Neural cell (in vitro differentiated cells): ENCODE results near the gene PXDN. TPM values are rescaled to one million over a fixed set of nuclear protein-coding genes. Genes with fewer than 3 reads are reported as not detected.

Experiments
- H2AFZ ChIP-seq: fragments of 200-600, 300-800 bp; sonication (generic), shearing (Covaris generic); 2 replicates; pipeline ENCODE4 v1.6.0; 2014; ENCODE audit warnings: low read depth, mild to moderate bottlenecking, antibody characterized with exemption, low read length, moderate library complexity
- H3F3A ChIP-seq: fragments of 200-600 bp; shearing (Covaris generic); 2 replicates; pipeline ENCODE4 v1.6.1; 2016; ENCODE audit warnings: mild to moderate bottlenecking, moderate library complexity, mixed read lengths, antibody characterized with exemption, low read length; ENCODE audit not compliant: insufficient read depth, poor library complexity, severe bottlenecking
- H3K27ac ChIP-seq: fragments of 200-600, 300-800 bp; sonication (generic), shearing (Covaris generic); 2 replicates; pipeline ENCODE4 v1.5.1; 2014; ENCODE audit warnings: mild to moderate bottlenecking, low read length, moderate library complexity
- H3K27me3 ChIP-seq: fragments of 300-800, 200-600 bp; sonication (generic), shearing (Covaris generic); 2 replicates; pipeline ENCODE4 v1.6.0; 2014; ENCODE audit warnings: mild to moderate bottlenecking, low read depth, low read length, moderate library complexity; ENCODE audit not compliant: insufficient read depth
- H3K36me3 ChIP-seq: fragments of 300-800, 200-600 bp; sonication (generic), shearing (Covaris generic); 2 replicates; pipeline ENCODE4 v1.5.1; 2014; ENCODE audit warnings: mild to moderate bottlenecking, antibody characterized with exemption, low read length, moderate library complexity; ENCODE audit not compliant: insufficient read depth
- H3K4me2 ChIP-seq: fragments of 300-800, 200-600 bp; sonication (generic), shearing (Covaris generic); 2 replicates; pipeline ENCODE4 v1.6.0; 2014; ENCODE audit warnings: mild to moderate bottlenecking, low read length
- H3K4me3 ChIP-seq: fragments of 300-800, 200-600 bp; sonication (generic), shearing (Covaris generic); 2 replicates; pipeline ENCODE4 v1.5.1; 2014; ENCODE audit warnings: mild to moderate bottlenecking, low read length, moderate library complexity
- H3K79me2 ChIP-seq: fragments of 200-600 bp; shearing (Covaris generic); replicated peaks from 2 replicates; pipeline ENCODE4 v1.6.0; 2014; ENCODE audit warnings: mild to moderate bottlenecking, low read length, moderate library complexity; ENCODE audit not compliant: insufficient read depth
- H3K9ac ChIP-seq: fragments of 300-800, 200-600 bp; sonication (generic), shearing (Covaris generic); 2 replicates; pipeline ENCODE4 v1.6.1; 2016; ENCODE audit warnings: mild to moderate bottlenecking, low read length, mixed read lengths
- H3K9me2 ChIP-seq: fragments of 200-600 bp; shearing (Covaris generic); 2 replicates; pipeline ENCODE4 v1.6.1; 2016; ENCODE audit warnings: mild to moderate bottlenecking, low read length, mixed read lengths; ENCODE audit not compliant: insufficient read depth
- H3K9me3 ChIP-seq: fragments of 200-600, 300-800 bp; sonication (generic), shearing (Covaris generic); 2 replicates; pipeline ENCODE4 v1.6.1; 2016; ENCODE audit warnings: mild to moderate bottlenecking, mixed run types, low read length, moderate library complexity, mixed read lengths
- H4K20me1 ChIP-seq: fragments of 200-600 bp; shearing (Covaris generic); 2 replicates; pipeline ENCODE4 v1.6.1; 2016; ENCODE audit warnings: mild to moderate bottlenecking, mixed run types; ENCODE audit not compliant: insufficient read depth
- CTCF ChIP-seq: fragments of 450-650 bp; IDR thresholded peaks from 2 replicates; pipeline ENCODE4 v1.5.1; 2014; ENCODE audit warnings: antibody characterized with exemption, mild to moderate bottlenecking, moderate library complexity; ENCODE audit not compliant: poor library complexity, severe bottlenecking
- EP300 ChIP-seq: fragments of 450-650 bp; conservative IDR thresholded peaks from 2 replicates; pipeline ENCODE4 v1.6.1; 2014; ENCODE audit warnings: antibody characterized with exemption, mild to moderate bottlenecking, moderate library complexity; ENCODE audit not compliant: poor library complexity, severe bottlenecking
- EZH2 ChIP-seq: fragments of 200-600, 300-800 bp; shearing (Covaris generic), sonication (generic); IDR thresholded peaks from 2 replicates; pipeline ENCODE4 v1.6.1; 2014; ENCODE audit warnings: antibody characterized with exemption, low read length, borderline replicate concordance, mild to moderate bottlenecking; ENCODE audit not compliant: insufficient read depth, poor library complexity, severe bottlenecking
- MXI1 ChIP-seq: fragments of 450-650 bp; conservative IDR thresholded peaks from 2 replicates; pipeline ENCODE4 v1.6.1; 2014; ENCODE audit warnings: antibody characterized with exemption, mild to moderate bottlenecking; ENCODE audit not compliant: poor library complexity, severe bottlenecking
- POLR2AphosphoS5 ChIP-seq: IDR thresholded peaks from 2 replicates; pipeline ENCODE4 v1.6.1; 2012
- RAD21 ChIP-seq: fragments of 450-650 bp; conservative IDR thresholded peaks from 2 replicates; pipeline ENCODE4 v1.6.1; 2014; ENCODE audit warnings: antibody characterized with exemption, mild to moderate bottlenecking, moderate library complexity
- REST ChIP-seq: IDR thresholded peaks from 2 replicates; pipeline ENCODE4 v1.6.1; 2012; ENCODE audit warnings: borderline replicate concordance
- SMC3 ChIP-seq: fragments of 450-650 bp; conservative IDR thresholded peaks from 2 replicates; pipeline ENCODE4 v1.6.1; 2014; ENCODE audit warnings: antibody characterized with exemption, mild to moderate bottlenecking, moderate library complexity; ENCODE audit not compliant: poor library complexity
- TAF1 ChIP-seq: IDR thresholded peaks from 2 replicates; pipeline ENCODE4 v1.6.1; 2012; ENCODE audit warnings: low read depth
- polyA plus RNA-seq: library from polyadenylated mRNA; depleted of rRNA; stranded (reverse); fragments of >200 nt; gene quantifications from 2 replicates; pipeline ENCODE4 v1.2.3, GENCODE V29; 2014

PXDN gene
- polyA plus RNA-seq, 1 donor from 2014 or later = 181 TPM

GRCh38 chr2:1607236-1607920 lies 136.9 kb downstream of the PXDN start:
- Histone ChIP-seq H3K36me3 (no peaks in the 10 kb centered on the region), H3F3A (no peaks in the 10 kb centered on the region), H3K9ac (no peak overlapping the region), H3K4me2 (no peak overlapping the region), H3K9me3 (no peaks in the 10 kb centered on the region), H2AFZ (no peak overlapping the region), H3K79me2 (no peaks in the 10 kb centered on the region), H3K27ac (no peak overlapping the region), H3K27me3 (no peaks in the 10 kb centered on the region), H3K9me2 (no peaks in the 10 kb centered on the region), H3K4me3 (no peak overlapping the region), H4K20me1 (no peaks in the 10 kb centered on the region)
- no peak for TF ChIP-seq EP300
- no peak for TF ChIP-seq MXI1
- TF ChIP-seq EZH2 = no peak
- no peak for TF ChIP-seq REST
- TF ChIP-seq RAD21 = no peak
- TF ChIP-seq SMC3 = no peak
- TF ChIP-seq POLR2AphosphoS5 = no peak
- no peak for TF ChIP-seq TAF1
- no peak for TF ChIP-seq CTCF

GRCh38 chr2:1606421-1607235 lies 137.7 kb downstream of the PXDN start:
- Histone ChIP-seq H3K27ac (no peak overlapping the region), H4K20me1 (no peaks in the 10 kb centered on the region), H3K9me2 (no peaks in the 10 kb centered on the region), H3K9ac (no peak overlapping the region), H3K4me3 (no peak overlapping the region), H2AFZ (no peak overlapping the region), H3K36me3 (no peaks in the 10 kb centered on the region), H3K79me2 (no peaks in the 10 kb centered on the region), H3K4me2 (no peak overlapping the region), H3K9me3 (no peaks in the 10 kb centered on the region), H3F3A (no peaks in the 10 kb centered on the region), H3K27me3 (no peaks in the 10 kb centered on the region)
- no peak for TF ChIP-seq CTCF
- TF ChIP-seq REST = no peak
- TF ChIP-seq MXI1 = no peak
- no peak for TF ChIP-seq EP300
- TF ChIP-seq SMC3 = no peak
- TF ChIP-seq RAD21 = no peak
- TF ChIP-seq TAF1 = no peak
- no peak for TF ChIP-seq EZH2
- no peak for TF ChIP-seq POLR2AphosphoS5
